ENCODE data around the gene MBP. TPM values are rescaled to one million over a fixed set of nuclear protein-coding genes. Genes with fewer than 3 reads are reported as not detected.

The MBP gene
- total RNA-seq, 1 experiment from 2014 or later: 88.8 TPM

DNA sequence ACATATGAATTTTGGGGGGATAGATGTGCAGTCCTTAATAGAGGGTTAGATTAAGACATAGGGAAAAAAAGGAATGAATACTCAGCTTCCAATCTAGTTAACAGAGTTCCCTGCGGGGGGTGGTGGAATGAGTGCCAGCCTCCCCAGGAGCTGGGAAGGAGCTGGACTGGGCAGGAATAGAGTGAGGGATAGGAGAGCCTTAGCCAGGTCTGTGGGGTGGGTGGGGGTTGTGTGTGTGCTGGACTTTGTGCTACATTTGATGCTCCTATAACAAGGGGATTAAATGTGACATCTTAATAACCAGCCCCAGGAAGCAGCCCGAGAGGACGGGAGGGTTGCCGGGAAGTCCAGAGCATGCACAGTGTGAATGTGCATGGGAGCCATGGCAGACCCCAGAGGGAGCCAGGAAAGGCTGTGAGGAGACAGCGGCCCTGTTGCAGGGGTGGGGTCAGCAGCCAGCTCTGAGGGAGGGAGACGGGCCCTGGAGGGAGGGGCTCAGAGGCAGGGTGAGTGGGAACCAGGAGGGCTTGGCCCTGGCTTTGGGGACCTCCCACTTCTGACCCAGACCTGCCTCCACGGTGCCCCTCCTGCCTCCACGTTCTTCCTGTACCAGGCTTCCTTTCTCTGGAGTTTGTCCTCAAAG is 3.6 kb upstream of the MBP start:
- ChIA-PET CTCF (no interaction called here), POLR2A (no interaction called here)
- H3K27ac ChIP-seq (ENCODE audit: low read length): no peak overlapping the region
- TF ChIP-seq, protein P1, sequence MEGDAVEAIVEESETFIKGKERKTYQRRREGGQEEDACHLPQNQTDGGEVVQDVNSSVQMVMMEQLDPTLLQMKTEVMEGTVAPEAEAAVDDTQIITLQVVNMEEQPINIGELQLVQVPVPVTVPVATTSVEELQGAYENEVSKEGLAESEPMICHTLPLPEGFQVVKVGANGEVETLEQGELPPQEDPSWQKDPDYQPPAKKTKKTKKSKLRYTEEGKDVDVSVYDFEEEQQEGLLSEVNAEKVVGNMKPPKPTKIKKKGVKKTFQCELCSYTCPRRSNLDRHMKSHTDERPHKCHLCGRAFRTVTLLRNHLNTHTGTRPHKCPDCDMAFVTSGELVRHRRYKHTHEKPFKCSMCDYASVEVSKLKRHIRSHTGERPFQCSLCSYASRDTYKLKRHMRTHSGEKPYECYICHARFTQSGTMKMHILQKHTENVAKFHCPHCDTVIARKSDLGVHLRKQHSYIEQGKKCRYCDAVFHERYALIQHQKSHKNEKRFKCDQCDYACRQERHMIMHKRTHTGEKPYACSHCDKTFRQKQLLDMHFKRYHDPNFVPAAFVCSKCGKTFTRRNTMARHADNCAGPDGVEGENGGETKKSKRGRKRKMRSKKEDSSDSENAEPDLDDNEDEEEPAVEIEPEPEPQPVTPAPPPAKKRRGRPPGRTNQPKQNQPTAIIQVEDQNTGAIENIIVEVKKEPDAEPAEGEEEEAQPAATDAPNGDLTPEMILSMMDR (IDR thresholded peaks at IDR 0.05): no peak
- TF ChIP-seq POLR2AphosphoS5 (IDR thresholded peaks at IDR 0.05; ENCODE audit: low read depth, low read length): no peak
- no peak for TF ChIP-seq SIN3A (IDR thresholded peaks at IDR 0.05; ENCODE audit: borderline replicate concordance, insufficient read depth, low read depth, low read length)
- TF ChIP-seq, protein P2, sequence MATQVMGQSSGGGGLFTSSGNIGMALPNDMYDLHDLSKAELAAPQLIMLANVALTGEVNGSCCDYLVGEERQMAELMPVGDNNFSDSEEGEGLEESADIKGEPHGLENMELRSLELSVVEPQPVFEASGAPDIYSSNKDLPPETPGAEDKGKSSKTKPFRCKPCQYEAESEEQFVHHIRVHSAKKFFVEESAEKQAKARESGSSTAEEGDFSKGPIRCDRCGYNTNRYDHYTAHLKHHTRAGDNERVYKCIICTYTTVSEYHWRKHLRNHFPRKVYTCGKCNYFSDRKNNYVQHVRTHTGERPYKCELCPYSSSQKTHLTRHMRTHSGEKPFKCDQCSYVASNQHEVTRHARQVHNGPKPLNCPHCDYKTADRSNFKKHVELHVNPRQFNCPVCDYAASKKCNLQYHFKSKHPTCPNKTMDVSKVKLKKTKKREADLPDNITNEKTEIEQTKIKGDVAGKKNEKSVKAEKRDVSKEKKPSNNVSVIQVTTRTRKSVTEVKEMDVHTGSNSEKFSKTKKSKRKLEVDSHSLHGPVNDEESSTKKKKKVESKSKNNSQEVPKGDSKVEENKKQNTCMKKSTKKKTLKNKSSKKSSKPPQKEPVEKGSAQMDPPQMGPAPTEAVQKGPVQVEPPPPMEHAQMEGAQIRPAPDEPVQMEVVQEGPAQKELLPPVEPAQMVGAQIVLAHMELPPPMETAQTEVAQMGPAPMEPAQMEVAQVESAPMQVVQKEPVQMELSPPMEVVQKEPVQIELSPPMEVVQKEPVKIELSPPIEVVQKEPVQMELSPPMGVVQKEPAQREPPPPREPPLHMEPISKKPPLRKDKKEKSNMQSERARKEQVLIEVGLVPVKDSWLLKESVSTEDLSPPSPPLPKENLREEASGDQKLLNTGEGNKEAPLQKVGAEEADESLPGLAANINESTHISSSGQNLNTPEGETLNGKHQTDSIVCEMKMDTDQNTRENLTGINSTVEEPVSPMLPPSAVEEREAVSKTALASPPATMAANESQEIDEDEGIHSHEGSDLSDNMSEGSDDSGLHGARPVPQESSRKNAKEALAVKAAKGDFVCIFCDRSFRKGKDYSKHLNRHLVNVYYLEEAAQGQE (IDR thresholded peaks at IDR 0.05; ENCODE audit: insufficient read depth in 1 of 2, low read depth in 2 of 2, low read length in 1 of 2): no peak
- no peak for TF ChIP-seq TCF7L2 (IDR thresholded peaks at IDR 0.05; ENCODE audit: low read depth, low read length)
- intact Hi-C loops (cut with micrococcal nuclease; ENCODE audit: unreplicated experiment): no loop called here
- peaks cover 17% of the 10 kb centered on the region for H3K4me1 ChIP-seq (ENCODE audit: control insufficient read depth, insufficient read depth, low read length)
- H3K27me3 ChIP-seq (ENCODE audit: control insufficient read depth, insufficient read depth, low read length): no peaks in the 10 kb centered on the region
- BruUV-seq (replicated peaks): no TSS peak
- in situ Hi-C loops (cut with HindIII; ENCODE audit: low pct_unique_long_range_greater_than_20kb, low sequenced_read_pairs): no loop called here
- H3K9me3 ChIP-seq (ENCODE audit: control insufficient read depth, insufficient read depth, low read depth, low read length): no peaks in the 10 kb centered on the region
- DNase-seq (ENCODE audit: low read depth, low spot score): no peak
- no peaks in the 10 kb centered on the region for H3K36me3 ChIP-seq (ENCODE audit: control insufficient read depth, insufficient read depth, low read length)
- no peak overlapping the region for H3K4me3 ChIP-seq (ENCODE audit: low read depth in 2 of 2, low read length in 2 of 2)
- no peak for ATAC-seq

DNA sequence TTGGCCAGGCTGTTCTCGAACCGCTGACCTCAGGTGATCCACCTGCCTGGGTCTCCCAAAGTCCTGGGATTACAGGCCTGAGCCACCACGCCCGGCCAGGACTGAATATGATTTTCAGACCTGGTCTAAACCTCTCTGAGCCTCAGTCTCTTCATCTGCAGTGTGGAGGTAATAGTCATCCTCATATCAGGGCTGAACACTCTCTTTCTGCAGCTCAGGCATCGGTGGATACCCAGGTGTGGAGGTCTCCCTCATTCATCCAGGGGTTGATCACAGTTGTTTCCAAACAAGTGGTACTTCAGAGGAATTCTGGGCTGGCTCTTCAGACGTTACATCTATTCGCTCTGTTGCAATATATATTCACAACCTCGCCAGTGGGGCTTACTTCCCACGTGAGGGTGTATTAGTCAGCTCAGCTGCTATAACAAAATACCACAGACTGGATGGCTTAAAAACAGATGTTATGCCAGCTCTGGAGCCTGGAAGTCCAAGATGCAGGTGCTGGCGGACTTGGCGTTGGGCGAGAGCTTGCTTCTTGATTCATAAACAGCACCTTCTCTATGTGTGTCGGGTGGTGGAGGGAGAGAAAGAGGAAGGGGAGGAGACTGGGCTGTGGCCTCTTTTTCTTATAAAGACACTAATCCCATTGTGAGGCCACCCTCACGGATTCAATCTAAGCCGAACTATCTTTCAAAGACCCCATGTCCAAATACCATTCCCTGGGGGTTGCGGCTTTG is 2.9 kb upstream of the MBP start:
- Histone ChIP-seq H3K4me3 (ENCODE audit: low read depth in 2 of 2, low read length in 2 of 2) (no peak overlapping the region), H3K27ac (ENCODE audit: low read length) (no peak overlapping the region), H3K4me1 (ENCODE audit: control insufficient read depth, insufficient read depth, low read length) (peaks cover 17% of the 10 kb centered on the region), H3K9me3 (ENCODE audit: control insufficient read depth, insufficient read depth, low read depth, low read length) (no peaks in the 10 kb centered on the region), H3K36me3 (ENCODE audit: control insufficient read depth, insufficient read depth, low read length) (no peaks in the 10 kb centered on the region), H3K27me3 (ENCODE audit: control insufficient read depth, insufficient read depth, low read length) (no peaks in the 10 kb centered on the region)
- intact Hi-C loops (cut with micrococcal nuclease; ENCODE audit: unreplicated experiment) (no loop called here), in situ Hi-C loops (cut with HindIII; ENCODE audit: low pct_unique_long_range_greater_than_20kb, low sequenced_read_pairs) (no loop called here)
- ChIA-PET CTCF (no interaction called here), POLR2A (no interaction called here)
- DNase-seq (ENCODE audit: low read depth, low spot score) (no peak), ATAC-seq (no peak)
- TF ChIP-seq, protein P2 (IDR thresholded peaks at IDR 0.05; ENCODE audit: insufficient read depth in 1 of 2, low read depth in 2 of 2, low read length in 1 of 2): no peak
- TF ChIP-seq, protein P1 (IDR thresholded peaks at IDR 0.05): no peak
- no peak for TF ChIP-seq TCF7L2 (IDR thresholded peaks at IDR 0.05; ENCODE audit: low read depth, low read length)
- TF ChIP-seq POLR2AphosphoS5 (IDR thresholded peaks at IDR 0.05; ENCODE audit: low read depth, low read length): no peak
- TF ChIP-seq SIN3A (IDR thresholded peaks at IDR 0.05; ENCODE audit: borderline replicate concordance, insufficient read depth, low read depth, low read length): no peak
- no TSS peak for BruUV-seq (replicated peaks)
